Hepatocyte (in vitro differentiated cells): ENCODE measurements around the gene DNAH7.

Source experiments
- EZH2 ChIP-seq: fragments of 200-600 bp; sonication (generic); IDR thresholded peaks from 2 replicates; pipeline ENCODE4 v1.6.1; 2016; ENCODE audit warnings: antibody characterized with exemption, mild to moderate bottlenecking, borderline replicate concordance
- EZH2phosphoT487 ChIP-seq: fragments of 200-600 bp; sonication (generic); IDR thresholded peaks from one replicate; pipeline ENCODE4 v1.6.1; 2018; ENCODE audit warnings: antibody characterized with exemption, mild to moderate bottlenecking, low read depth, moderate library complexity; ENCODE audit not compliant: unreplicated experiment, severe bottlenecking
- TF ChIP-seq, protein P1 (sequence below): fragments of 200-600 bp; sonication (generic); IDR thresholded peaks from 2 replicates; pipeline ENCODE4 v1.5.1; 2016; ENCODE audit warnings: antibody characterized with exemption, mild to moderate bottlenecking; ENCODE audit not compliant: poor library complexity

DNA sequence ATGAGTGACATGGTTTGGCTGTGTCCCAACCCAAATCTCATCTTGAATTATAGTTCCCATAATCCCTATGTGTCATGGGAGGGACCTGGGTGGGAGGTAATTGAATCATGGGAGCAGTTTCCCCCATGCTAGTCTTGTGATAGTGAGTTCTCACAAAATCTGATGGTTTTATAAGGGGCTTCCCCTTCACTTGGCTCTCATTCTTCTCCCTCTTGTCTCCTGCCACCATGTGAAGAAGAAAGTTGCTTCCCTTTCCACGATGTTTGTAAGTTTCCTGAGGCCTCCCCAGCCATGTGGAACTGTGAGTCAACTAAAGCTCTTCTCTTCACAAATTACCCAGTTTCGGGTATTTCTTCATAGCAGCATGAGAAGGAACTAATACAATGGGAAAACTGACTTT, 14.0 kb downstream of the DNAH7 start:
- TF ChIP-seq, protein P1, sequence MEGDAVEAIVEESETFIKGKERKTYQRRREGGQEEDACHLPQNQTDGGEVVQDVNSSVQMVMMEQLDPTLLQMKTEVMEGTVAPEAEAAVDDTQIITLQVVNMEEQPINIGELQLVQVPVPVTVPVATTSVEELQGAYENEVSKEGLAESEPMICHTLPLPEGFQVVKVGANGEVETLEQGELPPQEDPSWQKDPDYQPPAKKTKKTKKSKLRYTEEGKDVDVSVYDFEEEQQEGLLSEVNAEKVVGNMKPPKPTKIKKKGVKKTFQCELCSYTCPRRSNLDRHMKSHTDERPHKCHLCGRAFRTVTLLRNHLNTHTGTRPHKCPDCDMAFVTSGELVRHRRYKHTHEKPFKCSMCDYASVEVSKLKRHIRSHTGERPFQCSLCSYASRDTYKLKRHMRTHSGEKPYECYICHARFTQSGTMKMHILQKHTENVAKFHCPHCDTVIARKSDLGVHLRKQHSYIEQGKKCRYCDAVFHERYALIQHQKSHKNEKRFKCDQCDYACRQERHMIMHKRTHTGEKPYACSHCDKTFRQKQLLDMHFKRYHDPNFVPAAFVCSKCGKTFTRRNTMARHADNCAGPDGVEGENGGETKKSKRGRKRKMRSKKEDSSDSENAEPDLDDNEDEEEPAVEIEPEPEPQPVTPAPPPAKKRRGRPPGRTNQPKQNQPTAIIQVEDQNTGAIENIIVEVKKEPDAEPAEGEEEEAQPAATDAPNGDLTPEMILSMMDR: no peak
- TF ChIP-seq EZH2phosphoT487 (no peak), EZH2 (no peak)
